ENCODE results near the gene SLC25A11. TPM values are rescaled to one million over a fixed set of nuclear protein-coding genes. Genes with fewer than 3 reads are reported as not detected.

Gene SLC25A11
- total RNA-seq, 1 experiment from 2014 or later, result 75.1 TPM

DNA sequence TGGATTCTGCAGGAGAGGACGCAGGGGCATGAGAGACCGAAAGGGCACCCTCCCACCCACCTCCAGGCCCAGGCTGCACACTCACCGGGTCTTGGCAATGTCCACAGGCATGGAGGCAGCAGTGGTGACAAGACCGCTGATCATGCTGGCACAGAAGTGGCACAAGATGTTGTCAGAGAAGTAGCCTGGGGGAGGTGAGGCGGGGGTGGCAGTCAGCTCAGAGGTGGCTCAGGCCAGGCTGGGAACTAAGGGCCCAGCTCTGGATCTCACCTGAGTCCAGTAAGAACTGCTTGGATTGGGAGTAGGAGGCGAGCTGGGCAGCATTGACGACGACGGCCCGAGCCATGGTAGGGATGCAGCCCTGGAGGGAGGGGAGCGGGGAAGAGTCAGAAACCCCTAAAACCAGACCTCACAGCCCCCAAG, 1.8 kb downstream of the SLC25A11 start:
- Histone ChIP-seq H3K4me2 (ENCODE audit: low read length) (peak overlapping the region; percentile 100), H3K4me3 (replicated peaks in 1 of 2; ENCODE audit: low read depth in 1 of 2, low read length in 2 of 2) (peak overlapping the region; percentile 86 to 93; a peak in 3 of 4 replicates), H4K20me1 (ENCODE audit: insufficient read depth) (no peaks in the 10 kb centered on the region), H3K79me2 (ENCODE audit: insufficient read depth, low read length) (peaks cover 46% of the 10 kb centered on the region), H3K4me1 (ENCODE audit: control insufficient read depth in 1 of 2, insufficient read depth in 2 of 2, low read length in 2 of 2) (peaks cover 16 to 38% of the 10 kb centered on the region in 2 experiments), H3K27ac (ENCODE audit: low read depth, low read length) (no peak overlapping the region), H2AFZ (ENCODE audit: low read depth, low read length, poor library complexity, severe bottlenecking) (no peak overlapping the region), H3K9ac (ENCODE audit: low read length) (peak overlapping the region; percentile 96), H3K9me3 (ENCODE audit: control insufficient read depth in 1 of 2, insufficient read depth in 1 of 2, low read depth in 1 of 2, low read length in 2 of 2) (no peaks in the 10 kb centered on the region), H3K36me3 (ENCODE audit: control insufficient read depth in 1 of 2, insufficient read depth in 2 of 2, low read length in 2 of 2) (peaks cover 0 to 21% of the 10 kb centered on the region in 2 experiments; a peak in 1 of 4 replicates), H3K27me3 (ENCODE audit: insufficient read depth, low read length) (no peaks in the 10 kb centered on the region), H3K9me2 (ENCODE audit: insufficient read depth) (no peaks in the 10 kb centered on the region)
- intact Hi-C loops (cut with micrococcal nuclease), result no loop called here
- no TSS peak for BruUV-seq (replicated peaks)
- no peak for TF ChIP-seq ZNF274 (IDR thresholded peaks at IDR 0.05; ENCODE audit: low read depth, low read length)
- no peak for TF ChIP-seq RAD21 (IDR thresholded peaks at IDR 0.05; ENCODE audit: low read depth)
- no peak for TF ChIP-seq YY1 (IDR thresholded peaks at IDR 0.05; ENCODE audit: extremely low read depth, insufficient replicate concordance, low read depth, low read length)
- RAD21 ChIA-PET (ENCODE audit: low non-redundant PET in 1 of 2, low total read pairs in 2 of 2, uncharacterized antibody in 2 of 2, unreplicated experiment in 2 of 2), result no interaction called here
- DNase-seq (ENCODE audit: low read depth, low spot score), result no peak
- POLR2A ChIA-PET, result no interaction called here
- ATAC-seq, result no peak
- CTCF ChIA-PET, result no interaction called here

- no peak for DNase-seq (ENCODE audit: low read depth, low spot score)
- Histone ChIP-seq H3K4me2 (ENCODE audit: low read length) (no peak overlapping the region), H3K36me3 (ENCODE audit: control insufficient read depth in 1 of 2, insufficient read depth in 2 of 2, low read length in 2 of 2) (peaks cover 0 to 21% of the 10 kb centered on the region in 2 experiments; a peak in 1 of 4 replicates), H3K9me2 (ENCODE audit: insufficient read depth) (no peaks in the 10 kb centered on the region), H3K27ac (ENCODE audit: low read depth, low read length) (no peak overlapping the region), H3K9me3 (ENCODE audit: control insufficient read depth in 1 of 2, insufficient read depth in 1 of 2, low read depth in 1 of 2, low read length in 2 of 2) (no peaks in the 10 kb centered on the region), H3K27me3 (ENCODE audit: insufficient read depth, low read length) (no peaks in the 10 kb centered on the region), H4K20me1 (ENCODE audit: insufficient read depth) (no peaks in the 10 kb centered on the region), H3K79me2 (ENCODE audit: insufficient read depth, low read length) (peaks cover 41% of the 10 kb centered on the region), H3K4me3 (replicated peaks in 1 of 2; ENCODE audit: low read depth in 1 of 2, low read length in 2 of 2) (no peak overlapping the region), H2AFZ (ENCODE audit: low read depth, low read length, poor library complexity, severe bottlenecking) (no peak overlapping the region), H3K9ac (ENCODE audit: low read length) (no peak overlapping the region), H3K4me1 (ENCODE audit: control insufficient read depth in 1 of 2, insufficient read depth in 2 of 2, low read length in 2 of 2) (peaks cover 16 to 37% of the 10 kb centered on the region in 2 experiments)
- RAD21 ChIA-PET (ENCODE audit: low non-redundant PET in 1 of 2, low total read pairs in 2 of 2, uncharacterized antibody in 2 of 2, unreplicated experiment in 2 of 2), result no interaction called here
- no peak for ATAC-seq
- CTCF ChIA-PET, result no interaction called here
- intact Hi-C loops (cut with micrococcal nuclease), result no loop called here
- POLR2A ChIA-PET, result no interaction called here
- no TSS peak for BruUV-seq (replicated peaks)
- TF ChIP-seq POLR2AphosphoS5 (IDR thresholded peaks at IDR 0.05; ENCODE audit: low read depth, low read length) (no peak), POLR2A (IDR thresholded peaks at IDR 0.05; ENCODE audit: borderline replicate concordance, extremely low read depth, insufficient read depth, insufficient read length) (no peak), SRF (IDR thresholded peaks at IDR 0.05; ENCODE audit: low read depth) (no peak), YY1 (IDR thresholded peaks at IDR 0.05; ENCODE audit: extremely low read depth, insufficient replicate concordance, low read depth, low read length) (no peak), SP1 (IDR thresholded peaks at IDR 0.05; ENCODE audit: low read depth) (no peak), MAX (IDR thresholded peaks at IDR 0.05) (no peak), ZNF274 (IDR thresholded peaks at IDR 0.05; ENCODE audit: low read depth, low read length) (no peak), CEBPB (IDR thresholded peaks at IDR 0.05; ENCODE audit: low read depth) (no peak), JUND (IDR thresholded peaks at IDR 0.05) (no peak), TCF7L2 (IDR thresholded peaks at IDR 0.05; ENCODE audit: borderline replicate concordance, extremely low read depth, insufficient read depth, insufficient read length) (no peak), SIN3A (IDR thresholded peaks at IDR 0.05; ENCODE audit: low read depth) (no peak), ELF1 (IDR thresholded peaks at IDR 0.05; ENCODE audit: borderline replicate concordance, low read depth) (no peak), EZH2phosphoT487 (IDR thresholded peaks at IDR 0.05; ENCODE audit: borderline replicate concordance) (no peak), REST (IDR thresholded peaks at IDR 0.05; ENCODE audit: low read depth) (no peak)
- TF ChIP-seq, protein P1, sequence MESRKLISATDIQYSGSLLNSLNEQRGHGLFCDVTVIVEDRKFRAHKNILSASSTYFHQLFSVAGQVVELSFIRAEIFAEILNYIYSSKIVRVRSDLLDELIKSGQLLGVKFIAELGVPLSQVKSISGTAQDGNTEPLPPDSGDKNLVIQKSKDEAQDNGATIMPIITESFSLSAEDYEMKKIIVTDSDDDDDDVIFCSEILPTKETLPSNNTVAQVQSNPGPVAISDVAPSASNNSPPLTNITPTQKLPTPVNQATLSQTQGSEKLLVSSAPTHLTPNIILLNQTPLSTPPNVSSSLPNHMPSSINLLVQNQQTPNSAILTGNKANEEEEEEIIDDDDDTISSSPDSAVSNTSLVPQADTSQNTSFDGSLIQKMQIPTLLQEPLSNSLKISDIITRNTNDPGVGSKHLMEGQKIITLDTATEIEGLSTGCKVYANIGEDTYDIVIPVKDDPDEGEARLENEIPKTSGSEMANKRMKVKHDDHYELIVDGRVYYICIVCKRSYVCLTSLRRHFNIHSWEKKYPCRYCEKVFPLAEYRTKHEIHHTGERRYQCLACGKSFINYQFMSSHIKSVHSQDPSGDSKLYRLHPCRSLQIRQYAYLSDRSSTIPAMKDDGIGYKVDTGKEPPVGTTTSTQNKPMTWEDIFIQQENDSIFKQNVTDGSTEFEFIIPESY (IDR thresholded peaks at IDR 0.05; ENCODE audit: extremely low read depth, insufficient replicate concordance, low read length), result no peak
Measured at GRCh38 chr17:4937553-4937952, 2.3 kb downstream of the SLC25A11 start.
